ENCODE measurements around the gene SPCS1.
"Not testable (repeated sequence)": the region's sequence is repeated elsewhere in the genome, so short reads cannot be mapped to it uniquely, and the experiment has no call there.

Gene SPCS1

DNA sequence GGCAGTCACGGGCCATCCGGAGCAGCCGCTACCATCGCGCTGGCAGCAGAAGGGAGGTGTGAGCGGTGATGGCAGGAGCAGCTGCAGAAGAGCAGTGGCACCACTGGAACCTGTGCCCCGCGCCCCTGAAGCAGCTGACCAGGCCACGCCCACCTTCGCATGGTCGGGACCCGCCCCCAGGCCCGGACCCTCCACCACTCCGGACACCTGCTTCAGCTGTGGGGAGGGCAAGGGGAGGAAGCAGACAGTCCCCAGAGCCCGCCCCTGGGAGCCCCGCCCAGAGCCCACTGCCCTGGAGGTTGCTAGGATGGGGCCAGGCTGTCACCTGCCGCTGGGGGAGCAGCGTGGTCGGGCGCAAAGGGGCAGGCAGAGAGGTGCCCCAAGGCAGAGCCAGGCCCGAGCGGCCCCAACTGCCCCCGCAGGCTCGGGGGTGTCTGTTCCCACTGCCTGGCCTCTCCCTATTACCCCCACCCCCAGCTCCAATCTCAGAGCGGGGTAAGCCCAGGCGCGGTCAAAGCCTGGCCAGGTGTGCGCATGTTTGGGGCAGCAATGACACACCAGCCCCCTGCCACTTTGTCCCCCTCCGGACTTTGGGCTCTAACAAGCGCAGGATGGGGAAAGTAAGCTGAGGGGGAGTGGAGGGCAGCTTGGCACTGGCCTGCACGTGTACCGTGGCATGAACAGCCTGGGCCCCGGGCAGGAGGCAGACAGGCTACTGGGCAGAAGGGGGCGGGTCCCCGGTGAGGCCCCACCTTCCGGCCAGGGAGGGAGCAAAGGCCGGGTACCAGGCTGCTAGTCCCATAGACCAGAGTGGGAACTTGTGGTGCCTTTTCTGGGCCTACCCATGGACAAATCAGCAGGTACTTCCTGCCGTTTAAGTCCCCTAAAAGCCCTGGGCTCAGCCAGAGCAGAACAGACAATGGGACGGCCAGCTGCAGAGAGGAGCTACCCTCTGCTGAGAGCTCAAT, 8.7 kb downstream of the SPCS1 start:
- H3K27ac ChIP-seq (ENCODE audit: low read length): no peak overlapping the region

GRCh38 chr3:52715714-52716305, 9.9 kb downstream of the SPCS1 start:
- H3K4me1 ChIP-seq (ENCODE audit: control insufficient read depth in 1 of 2, insufficient read depth in 2 of 2, low read length in 2 of 2): no peaks in the 10 kb centered on the region
- no peaks in the 10 kb centered on the region for H3K27me3 ChIP-seq (ENCODE audit: low read depth, low read length)
- H3K4me3 ChIP-seq (ENCODE audit: low read depth in 1 of 2, low read length in 2 of 2): no peak overlapping the region
- peaks cover 0 to 8% of the 10 kb centered on the region in 2 donors for H3K36me3 ChIP-seq (ENCODE audit: control insufficient read depth in 1 of 2, insufficient read depth in 2 of 2, low read length in 2 of 2)
- H3K27ac ChIP-seq (ENCODE audit: low read length): no peak overlapping the region
- H3K9me3 ChIP-seq (ENCODE audit: control insufficient read depth in 1 of 2, low read length in 2 of 2): no peaks in the 10 kb centered on the region

More for the DNA sequence above, 8.7 kb downstream of the SPCS1 start:
- Histone ChIP-seq H3K9me3 (ENCODE audit: control insufficient read depth in 1 of 2, low read length in 2 of 2) (no peaks in the 10 kb centered on the region), H3K27me3 (ENCODE audit: low read depth, low read length) (no peaks in the 10 kb centered on the region), H3K4me3 (ENCODE audit: low read depth in 1 of 2, low read length in 2 of 2) (no peak overlapping the region), H3K4me1 (ENCODE audit: control insufficient read depth in 1 of 2, insufficient read depth in 2 of 2, low read length in 2 of 2) (no peaks in the 10 kb centered on the region), H3K36me3 (ENCODE audit: control insufficient read depth in 1 of 2, insufficient read depth in 2 of 2, low read length in 2 of 2) (peaks cover 0 to 8% of the 10 kb centered on the region in 2 donors)

DNA sequence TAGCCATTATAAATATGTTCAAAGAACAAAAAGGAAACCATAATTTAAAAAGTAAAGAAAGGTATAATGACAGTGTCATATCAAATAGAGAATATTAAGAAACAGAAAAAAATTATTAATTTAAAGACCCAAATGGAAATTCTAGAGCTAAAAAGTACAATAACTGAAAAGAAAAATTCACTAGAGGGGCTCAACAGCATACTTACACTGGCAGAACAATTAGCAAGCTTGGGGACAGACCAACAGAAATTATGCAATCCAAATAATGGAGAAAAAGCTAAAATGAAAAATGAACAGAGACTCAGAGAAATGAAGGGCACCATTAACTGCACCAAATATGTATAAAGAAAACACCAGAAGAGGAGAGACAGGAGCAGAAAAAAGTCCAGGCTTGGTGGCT, 13.7 kb downstream of the SPCS1 start:
- no peak overlapping the region for H3K27ac ChIP-seq (ENCODE audit: low read length)

GRCh38 chr3:52721002-52721729, 15.3 kb downstream of the SPCS1 start:
- Histone ChIP-seq H3K4me1 (ENCODE audit: control insufficient read depth in 1 of 2, insufficient read depth in 2 of 2, low read length in 2 of 2) (no peaks in the 10 kb centered on the region), H3K27me3 (ENCODE audit: low read depth, low read length) (no peaks in the 10 kb centered on the region), H3K4me3 (ENCODE audit: low read depth in 1 of 2, low read length in 2 of 2) (no peak overlapping the region), H3K27ac (ENCODE audit: low read length) (no peak overlapping the region), H3K9me3 (ENCODE audit: control insufficient read depth in 1 of 2, low read length in 2 of 2) (no peaks in the 10 kb centered on the region), H3K36me3 (ENCODE audit: control insufficient read depth in 1 of 2, insufficient read depth in 2 of 2, low read length in 2 of 2) (peaks cover 0 to 20% of the 10 kb centered on the region in 2 donors)

More for the DNA sequence above, 13.7 kb downstream of the SPCS1 start:
- Histone ChIP-seq H3K4me1 (ENCODE audit: control insufficient read depth in 1 of 2, insufficient read depth in 2 of 2, low read length in 2 of 2) (no peaks in the 10 kb centered on the region), H3K27me3 (ENCODE audit: low read depth, low read length) (no peaks in the 10 kb centered on the region), H3K36me3 (ENCODE audit: control insufficient read depth in 1 of 2, insufficient read depth in 2 of 2, low read length in 2 of 2) (peaks cover 0 to 20% of the 10 kb centered on the region in 2 donors), H3K9me3 (ENCODE audit: control insufficient read depth in 1 of 2, low read length in 2 of 2) (no peaks in the 10 kb centered on the region), H3K4me3 (ENCODE audit: low read depth in 1 of 2, low read length in 2 of 2) (no peak overlapping the region)

GRCh38 chr3:52721730-52722008, 15.8 kb downstream of the SPCS1 start:
- peaks cover 0 to 20% of the 10 kb centered on the region in 2 donors for H3K36me3 ChIP-seq (ENCODE audit: control insufficient read depth in 1 of 2, insufficient read depth in 2 of 2, low read length in 2 of 2)
- H3K9me3 ChIP-seq (ENCODE audit: control insufficient read depth in 1 of 2, low read length in 2 of 2): no peaks in the 10 kb centered on the region
- no peaks in the 10 kb centered on the region for H3K27me3 ChIP-seq (ENCODE audit: low read depth, low read length)
- no peaks in the 10 kb centered on the region for H3K4me1 ChIP-seq (ENCODE audit: control insufficient read depth in 1 of 2, insufficient read depth in 2 of 2, low read length in 2 of 2)
- H3K27ac ChIP-seq (ENCODE audit: low read length): no peak overlapping the region
- H3K4me3 ChIP-seq (ENCODE audit: low read depth in 1 of 2, low read length in 2 of 2): no peak overlapping the region

- no peak overlapping the region for H3K27ac ChIP-seq (ENCODE audit: low read length)
- H3K9me3 ChIP-seq (ENCODE audit: control insufficient read depth in 1 of 2, low read length in 2 of 2): no peaks in the 10 kb centered on the region
- H3K4me3 ChIP-seq (ENCODE audit: low read depth in 1 of 2, low read length in 2 of 2): no peak overlapping the region
- no peaks in the 10 kb centered on the region for H3K27me3 ChIP-seq (ENCODE audit: low read depth, low read length)
- peaks cover 0 to 20% of the 10 kb centered on the region in 2 donors for H3K36me3 ChIP-seq (ENCODE audit: control insufficient read depth in 1 of 2, insufficient read depth in 2 of 2, low read length in 2 of 2)
- no peaks in the 10 kb centered on the region for H3K4me1 ChIP-seq (ENCODE audit: control insufficient read depth in 1 of 2, insufficient read depth in 2 of 2, low read length in 2 of 2)
These were observed 16.6 kb downstream of the SPCS1 start for GRCh38 chr3:52722491-52722890.

DNA sequence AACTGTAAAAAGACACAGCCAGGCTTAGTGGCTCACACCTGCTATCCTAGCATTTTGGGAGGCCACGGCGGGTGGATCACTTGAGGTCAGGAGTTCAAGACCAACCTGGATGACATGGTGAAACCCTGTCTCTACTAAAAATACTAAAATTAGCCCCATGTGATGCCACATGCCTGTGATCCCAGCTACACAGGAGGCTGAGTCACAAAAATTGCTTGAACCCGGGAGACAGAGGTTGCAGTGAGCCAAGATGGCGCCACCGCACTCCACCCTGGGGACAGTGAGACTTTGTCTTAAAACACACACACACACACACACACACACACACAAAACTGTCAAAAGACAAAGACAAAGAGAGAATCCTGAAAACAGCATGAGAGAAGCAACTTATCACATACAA, 18.0 kb downstream of the SPCS1 start:
- H3K9me3 ChIP-seq (ENCODE audit: control insufficient read depth in 1 of 2, low read length in 2 of 2): no peaks in the 10 kb centered on the region

GRCh38 chr3:52724511-52724910, 18.6 kb downstream of the SPCS1 start:
- no peaks in the 10 kb centered on the region for H3K27me3 ChIP-seq (ENCODE audit: low read depth, low read length)
- H3K36me3 ChIP-seq (ENCODE audit: control insufficient read depth in 1 of 2, insufficient read depth in 2 of 2, low read length in 2 of 2): peaks cover 0 to 12% of the 10 kb centered on the region in 2 donors
- no peaks in the 10 kb centered on the region for H3K4me1 ChIP-seq (ENCODE audit: control insufficient read depth in 1 of 2, insufficient read depth in 2 of 2, low read length in 2 of 2)
- no peaks in the 10 kb centered on the region for H3K9me3 ChIP-seq (ENCODE audit: control insufficient read depth in 1 of 2, low read length in 2 of 2)
- H3K4me3 ChIP-seq (ENCODE audit: low read depth in 1 of 2, low read length in 2 of 2): no peak overlapping the region
- H3K27ac ChIP-seq (ENCODE audit: low read length): no peak overlapping the region

More for the DNA sequence above, 18.0 kb downstream of the SPCS1 start:
- Histone ChIP-seq H3K27me3 (ENCODE audit: low read depth, low read length) (no peaks in the 10 kb centered on the region), H3K27ac (ENCODE audit: low read length) (no peak overlapping the region), H3K4me3 (ENCODE audit: low read depth in 1 of 2, low read length in 2 of 2) (no peak overlapping the region), H3K36me3 (ENCODE audit: control insufficient read depth in 1 of 2, insufficient read depth in 2 of 2, low read length in 2 of 2) (peaks cover 0 to 15% of the 10 kb centered on the region in 2 donors), H3K4me1 (ENCODE audit: control insufficient read depth in 1 of 2, insufficient read depth in 2 of 2, low read length in 2 of 2) (no peaks in the 10 kb centered on the region)

DNA sequence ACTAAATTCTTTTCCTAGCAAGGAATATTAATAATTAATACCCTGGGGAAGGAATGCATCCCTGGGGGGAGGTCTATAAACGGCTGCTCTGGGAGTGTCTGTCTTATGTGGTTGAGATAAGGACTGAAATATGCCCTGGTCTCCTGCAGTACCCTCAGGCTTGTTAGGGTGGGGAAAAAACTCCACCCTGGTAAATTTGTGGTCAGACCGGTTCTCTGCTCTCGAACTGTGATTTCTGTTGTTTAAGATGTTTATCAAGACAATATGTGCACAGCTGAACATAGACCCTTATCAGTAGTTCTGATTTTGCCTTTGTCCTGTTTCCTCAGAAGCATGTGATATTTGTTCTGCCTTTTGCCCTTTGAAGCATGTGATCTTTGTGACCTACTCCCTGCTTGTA, 22.8 kb downstream of the SPCS1 start:
- H3K4me1 ChIP-seq (ENCODE audit: control insufficient read depth in 1 of 2, insufficient read depth in 2 of 2, low read length in 2 of 2); H3K9me3 ChIP-seq (ENCODE audit: control insufficient read depth in 1 of 2, low read length in 2 of 2); H3K27me3 ChIP-seq (ENCODE audit: low read depth, low read length); H3K4me3 ChIP-seq (ENCODE audit: low read depth in 1 of 2, low read length in 2 of 2); H3K27ac ChIP-seq (ENCODE audit: low read length): not testable (repeated sequence)
- peaks cover 14 to 33% of the 10 kb centered on the region in 2 donors for H3K36me3 ChIP-seq (ENCODE audit: control insufficient read depth in 1 of 2, insufficient read depth in 2 of 2, low read length in 2 of 2)

DNA sequence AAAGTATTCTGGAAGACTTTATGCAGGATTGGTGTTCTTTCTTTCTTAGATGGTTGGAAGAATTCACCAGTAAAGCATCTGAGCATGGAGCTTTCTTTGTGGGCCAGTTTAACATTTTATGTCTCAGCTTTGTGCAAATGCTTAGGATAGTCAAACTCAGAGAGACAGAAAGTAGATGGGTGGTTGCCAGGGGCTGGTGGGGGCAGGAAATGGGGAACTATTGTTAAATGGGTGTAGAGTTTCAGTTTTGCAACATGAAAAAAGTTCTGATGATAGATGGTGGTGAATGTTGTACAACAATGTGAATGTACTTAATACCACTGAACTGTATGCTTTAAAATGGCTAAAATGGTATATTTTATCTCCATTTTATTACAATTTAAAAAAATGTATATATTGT, 24.8 kb downstream of the SPCS1 start:
- H3K27me3 ChIP-seq (ENCODE audit: low read depth, low read length): no peaks in the 10 kb centered on the region
- H3K4me3 ChIP-seq (ENCODE audit: low read depth in 1 of 2, low read length in 2 of 2): no peak overlapping the region
- H3K4me1 ChIP-seq (ENCODE audit: control insufficient read depth in 1 of 2, insufficient read depth in 2 of 2, low read length in 2 of 2): no peaks in the 10 kb centered on the region
- peaks cover 19 to 46% of the 10 kb centered on the region in 2 donors for H3K36me3 ChIP-seq (ENCODE audit: control insufficient read depth in 1 of 2, insufficient read depth in 2 of 2, low read length in 2 of 2)
- H3K9me3 ChIP-seq (ENCODE audit: control insufficient read depth in 1 of 2, low read length in 2 of 2): no peaks in the 10 kb centered on the region
- H3K27ac ChIP-seq (ENCODE audit: low read length): no peak overlapping the region

- Histone ChIP-seq H3K27ac (ENCODE audit: low read length) (no peak overlapping the region), H3K4me3 (ENCODE audit: low read depth in 1 of 2, low read length in 2 of 2) (no peak overlapping the region), H3K36me3 (ENCODE audit: control insufficient read depth in 1 of 2, insufficient read depth in 2 of 2, low read length in 2 of 2) (peaks cover 20 to 50% of the 10 kb centered on the region in 2 donors), H3K9me3 (ENCODE audit: control insufficient read depth in 1 of 2, low read length in 2 of 2) (no peaks in the 10 kb centered on the region), H3K4me1 (ENCODE audit: control insufficient read depth in 1 of 2, insufficient read depth in 2 of 2, low read length in 2 of 2) (no peaks in the 10 kb centered on the region), H3K27me3 (ENCODE audit: low read depth, low read length) (no peaks in the 10 kb centered on the region)
These were observed 25.7 kb downstream of the SPCS1 start for GRCh38 chr3:52731590-52731989.
